ENCODE results near the gene GNG7.

Gene GNG7

DNA sequence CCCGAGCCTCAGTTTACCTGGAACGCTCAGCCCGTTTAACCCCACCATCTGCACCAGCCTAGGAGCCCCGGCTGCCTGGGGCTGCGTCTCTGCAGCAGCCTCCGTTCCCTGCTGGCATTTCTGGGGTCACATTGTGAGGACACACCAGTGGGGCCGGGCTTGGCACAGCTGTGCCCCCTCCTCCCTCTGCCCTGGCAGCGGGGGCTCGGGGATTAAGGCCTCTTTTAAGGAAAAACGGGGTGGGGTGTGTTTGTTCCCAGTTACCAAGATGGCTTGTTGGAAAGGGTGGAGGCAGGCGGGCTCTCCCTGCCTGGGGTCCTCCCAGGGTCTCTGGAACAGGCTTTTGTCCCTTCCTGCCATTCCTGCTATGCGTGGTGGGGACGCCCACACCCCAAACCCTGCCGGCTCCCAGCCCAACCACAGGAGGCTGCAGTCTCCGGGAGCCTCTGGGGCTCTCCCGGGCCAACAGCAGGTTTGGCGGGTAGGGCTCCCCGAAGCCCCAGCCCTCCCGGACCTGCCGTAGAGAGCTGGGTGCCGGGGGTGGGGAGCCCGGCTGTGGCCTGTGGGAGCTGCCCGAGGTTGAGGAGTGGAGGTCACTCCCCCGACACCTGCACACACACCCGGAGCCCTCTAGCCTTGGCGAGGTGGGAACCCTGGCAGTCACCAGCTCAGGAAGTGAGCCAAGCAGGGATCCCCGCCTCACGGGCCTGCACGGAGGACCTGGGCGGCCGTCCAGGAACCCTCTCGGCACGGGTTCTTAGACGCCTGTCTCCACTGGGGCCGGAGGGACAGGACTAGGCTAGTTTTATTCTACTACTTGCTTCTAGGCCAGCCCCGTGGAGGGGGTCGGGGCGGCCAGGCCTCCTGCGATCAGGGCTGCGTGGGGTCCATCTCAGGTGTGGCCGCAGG lies 189.7 kb downstream of the GNG7 start:
- no peaks in the 10 kb centered on the region for H3K4me1 ChIP-seq (ENCODE audit: insufficient read depth, low read length, poor library complexity, severe bottlenecking)
- H3K79me2 ChIP-seq (ENCODE audit: insufficient read depth, low read length), result no peaks in the 10 kb centered on the region
- TF ChIP-seq, protein P1, sequence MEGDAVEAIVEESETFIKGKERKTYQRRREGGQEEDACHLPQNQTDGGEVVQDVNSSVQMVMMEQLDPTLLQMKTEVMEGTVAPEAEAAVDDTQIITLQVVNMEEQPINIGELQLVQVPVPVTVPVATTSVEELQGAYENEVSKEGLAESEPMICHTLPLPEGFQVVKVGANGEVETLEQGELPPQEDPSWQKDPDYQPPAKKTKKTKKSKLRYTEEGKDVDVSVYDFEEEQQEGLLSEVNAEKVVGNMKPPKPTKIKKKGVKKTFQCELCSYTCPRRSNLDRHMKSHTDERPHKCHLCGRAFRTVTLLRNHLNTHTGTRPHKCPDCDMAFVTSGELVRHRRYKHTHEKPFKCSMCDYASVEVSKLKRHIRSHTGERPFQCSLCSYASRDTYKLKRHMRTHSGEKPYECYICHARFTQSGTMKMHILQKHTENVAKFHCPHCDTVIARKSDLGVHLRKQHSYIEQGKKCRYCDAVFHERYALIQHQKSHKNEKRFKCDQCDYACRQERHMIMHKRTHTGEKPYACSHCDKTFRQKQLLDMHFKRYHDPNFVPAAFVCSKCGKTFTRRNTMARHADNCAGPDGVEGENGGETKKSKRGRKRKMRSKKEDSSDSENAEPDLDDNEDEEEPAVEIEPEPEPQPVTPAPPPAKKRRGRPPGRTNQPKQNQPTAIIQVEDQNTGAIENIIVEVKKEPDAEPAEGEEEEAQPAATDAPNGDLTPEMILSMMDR (conservative IDR thresholded peaks at IDR 0.05; ENCODE audit: low read length), result no peak
- TF ChIP-seq EZH2phosphoT487 (IDR thresholded peaks at IDR 0.05; ENCODE audit: borderline replicate concordance), result no peak
- H3K27me3 ChIP-seq (ENCODE audit: insufficient read depth, low read length, poor library complexity, severe bottlenecking), result no peaks in the 10 kb centered on the region
- no peaks in the 10 kb centered on the region for H3K36me3 ChIP-seq (ENCODE audit: insufficient read depth, low read length)
- H3K9me3 ChIP-seq (ENCODE audit: insufficient read depth, low read depth, low read length), result no peaks in the 10 kb centered on the region
- no peaks in the 10 kb centered on the region for H3F3A ChIP-seq (ENCODE audit: low read depth)
- no peak overlapping the region for H3K4me3 ChIP-seq (ENCODE audit: low read length, poor library complexity, severe bottlenecking)
- no peak overlapping the region for H3K4me2 ChIP-seq (ENCODE audit: low read depth, low read length, poor library complexity, severe bottlenecking)
- H3K9ac ChIP-seq (ENCODE audit: low read depth, low read length, poor library complexity, severe bottlenecking), result no peak overlapping the region
- H2AFZ ChIP-seq (ENCODE audit: low read length), result no peak overlapping the region
- H3K9me2 ChIP-seq (replicated peaks; ENCODE audit: low read depth, low read length), result no peaks in the 10 kb centered on the region
- no peaks in the 10 kb centered on the region for H4K20me1 ChIP-seq (ENCODE audit: insufficient read depth, low read length, poor library complexity, severe bottlenecking)

DNA sequence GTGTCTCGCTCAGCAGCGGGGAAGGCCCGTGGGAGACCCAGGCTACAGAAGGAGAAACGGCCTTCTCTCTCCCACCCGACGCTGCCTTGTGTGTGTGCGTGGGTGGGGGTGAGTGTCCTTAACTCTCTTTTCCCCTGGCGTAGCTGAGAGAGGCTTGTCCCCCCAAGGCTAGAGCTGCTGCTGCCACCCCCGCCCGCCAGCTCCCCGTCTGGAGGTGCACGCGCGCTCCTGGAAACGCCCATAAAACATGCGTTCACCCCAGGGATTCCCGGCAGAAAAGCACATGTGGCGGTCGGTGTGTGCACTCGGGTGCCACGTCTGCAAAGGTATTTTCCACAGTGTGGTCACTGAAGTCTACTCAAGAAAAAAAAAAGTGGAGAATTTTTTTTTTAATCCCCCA lies 190.5 kb downstream of the GNG7 start:
- no peak overlapping the region for H3K9ac ChIP-seq (ENCODE audit: low read depth, low read length, poor library complexity, severe bottlenecking)
- H4K20me1 ChIP-seq (ENCODE audit: insufficient read depth, low read length, poor library complexity, severe bottlenecking), result no peaks in the 10 kb centered on the region
- no peaks in the 10 kb centered on the region for H3K79me2 ChIP-seq (ENCODE audit: insufficient read depth, low read length)
- no peaks in the 10 kb centered on the region for H3K4me1 ChIP-seq (ENCODE audit: insufficient read depth, low read length, poor library complexity, severe bottlenecking)
- H3K36me3 ChIP-seq (ENCODE audit: insufficient read depth, low read length), result no peaks in the 10 kb centered on the region
- no peak overlapping the region for H3K4me3 ChIP-seq (ENCODE audit: low read length, poor library complexity, severe bottlenecking)
- H3F3A ChIP-seq (ENCODE audit: low read depth), result no peaks in the 10 kb centered on the region
- H3K9me2 ChIP-seq (replicated peaks; ENCODE audit: low read depth, low read length), result no peaks in the 10 kb centered on the region
- TF ChIP-seq EZH2phosphoT487 (IDR thresholded peaks at IDR 0.05; ENCODE audit: borderline replicate concordance), result no peak
- TF ChIP-seq, protein P1 (conservative IDR thresholded peaks at IDR 0.05; ENCODE audit: low read length), result no peak
- no peak overlapping the region for H2AFZ ChIP-seq (ENCODE audit: low read length)
- no peak overlapping the region for H3K4me2 ChIP-seq (ENCODE audit: low read depth, low read length, poor library complexity, severe bottlenecking)
- no peaks in the 10 kb centered on the region for H3K27me3 ChIP-seq (ENCODE audit: insufficient read depth, low read length, poor library complexity, severe bottlenecking)
- H3K9me3 ChIP-seq (ENCODE audit: insufficient read depth, low read depth, low read length), result no peaks in the 10 kb centered on the region

DNA sequence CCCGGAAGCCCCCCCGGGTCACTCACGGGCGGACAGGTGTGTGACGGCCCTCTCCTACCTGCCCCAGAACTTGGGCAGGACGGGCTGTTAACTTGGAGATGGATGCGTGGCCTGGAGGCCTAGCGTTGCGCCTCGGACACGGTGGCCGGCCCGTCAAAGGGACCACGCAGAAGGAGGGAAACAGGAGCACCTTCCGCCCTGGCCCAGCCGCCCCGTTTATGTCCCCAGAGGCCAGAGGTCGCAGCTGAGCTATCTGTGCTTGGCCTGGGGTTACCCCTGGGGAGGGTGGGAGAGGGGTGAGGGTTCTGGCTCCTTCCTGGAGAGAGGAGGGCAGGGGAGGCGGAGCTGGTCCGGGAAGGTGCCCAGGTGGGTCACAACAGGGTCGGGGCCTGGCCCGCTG lies 190.9 kb downstream of the GNG7 start:
- H2AFZ ChIP-seq (ENCODE audit: low read length), result no peak overlapping the region
- no peaks in the 10 kb centered on the region for H3F3A ChIP-seq (ENCODE audit: low read depth)
- H3K4me3 ChIP-seq (ENCODE audit: low read length, poor library complexity, severe bottlenecking), result no peak overlapping the region
- H3K9ac ChIP-seq (ENCODE audit: low read depth, low read length, poor library complexity, severe bottlenecking), result no peak overlapping the region
- H3K79me2 ChIP-seq (ENCODE audit: insufficient read depth, low read length), result no peaks in the 10 kb centered on the region
- no peak for TF ChIP-seq EZH2phosphoT487 (IDR thresholded peaks at IDR 0.05; ENCODE audit: borderline replicate concordance)
- TF ChIP-seq, protein P1 (conservative IDR thresholded peaks at IDR 0.05; ENCODE audit: low read length), result no peak
- no peaks in the 10 kb centered on the region for H3K27me3 ChIP-seq (ENCODE audit: insufficient read depth, low read length, poor library complexity, severe bottlenecking)
- H3K36me3 ChIP-seq (ENCODE audit: insufficient read depth, low read length), result no peaks in the 10 kb centered on the region
- H3K9me3 ChIP-seq (ENCODE audit: insufficient read depth, low read depth, low read length), result no peaks in the 10 kb centered on the region
- no peaks in the 10 kb centered on the region for H3K4me1 ChIP-seq (ENCODE audit: insufficient read depth, low read length, poor library complexity, severe bottlenecking)
- no peaks in the 10 kb centered on the region for H3K9me2 ChIP-seq (replicated peaks; ENCODE audit: low read depth, low read length)
- no peak overlapping the region for H3K4me2 ChIP-seq (ENCODE audit: low read depth, low read length, poor library complexity, severe bottlenecking)
- no peaks in the 10 kb centered on the region for H4K20me1 ChIP-seq (ENCODE audit: insufficient read depth, low read length, poor library complexity, severe bottlenecking)
